HG03565 (cell line): Measurements from ENCODE around the gene PDGFRA.

Experiments
- ATAC-seq: cut with Tn5 transposase; IDR thresholded peaks from one replicate; pipeline ENCODE4 v1.9.1; 2021; ENCODE audit warnings: mild to moderate bottlenecking, moderate library complexity; ENCODE audit not compliant: unreplicated experiment

Gene PDGFRA

DNA sequence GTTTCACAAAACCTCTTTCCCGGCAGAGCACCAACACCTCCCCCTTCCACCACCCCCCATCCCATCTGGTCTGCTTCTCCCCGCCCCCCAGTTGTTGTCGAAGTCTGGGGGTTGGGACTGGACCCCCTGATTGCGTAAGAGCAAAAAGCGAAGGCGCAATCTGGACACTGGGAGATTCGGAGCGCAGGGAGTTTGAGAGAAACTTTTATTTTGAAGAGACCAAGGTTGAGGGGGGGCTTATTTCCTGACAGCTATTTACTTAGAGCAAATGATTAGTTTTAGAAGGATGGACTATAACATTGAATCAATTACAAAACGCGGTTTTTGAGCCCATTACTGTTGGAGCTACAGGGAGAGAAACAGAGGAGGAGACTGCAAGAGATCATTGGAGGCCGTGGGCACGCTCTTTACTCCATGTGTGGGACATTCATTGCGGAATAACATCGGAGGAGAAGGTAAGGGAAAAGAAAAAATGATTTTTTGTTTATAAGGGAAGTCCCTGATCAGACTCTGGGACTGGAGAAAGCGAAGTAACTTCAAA is at the start of gene PDGFRA:
Gene PDGFRA (plus strand): TSS at position 333 of the 541 bp plus-strand sequence. CDS start 29,476 bp downstream, outside the sequence.
- no peak for ATAC-seq

DNA sequence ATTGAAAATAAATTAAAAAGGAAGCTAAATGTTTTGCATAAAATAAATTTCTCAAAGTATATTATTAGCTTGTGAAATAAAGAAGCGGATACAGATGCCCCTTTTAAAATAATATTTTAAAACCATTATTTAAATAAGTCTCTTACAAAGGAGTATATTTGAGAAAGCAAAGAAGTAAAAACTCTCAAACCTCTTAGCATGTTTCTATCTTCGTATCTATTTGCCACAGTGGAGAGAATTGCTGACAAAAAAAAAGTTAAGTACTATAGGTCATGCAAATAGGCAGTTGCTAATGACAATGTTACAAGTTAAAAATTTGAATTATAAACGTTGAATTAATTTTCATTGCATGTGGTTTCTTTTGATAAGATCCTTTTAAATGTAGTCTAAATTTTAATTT is 44.5 kb upstream of the PDGFRA start:
- ATAC-seq, result no peak

DNA sequence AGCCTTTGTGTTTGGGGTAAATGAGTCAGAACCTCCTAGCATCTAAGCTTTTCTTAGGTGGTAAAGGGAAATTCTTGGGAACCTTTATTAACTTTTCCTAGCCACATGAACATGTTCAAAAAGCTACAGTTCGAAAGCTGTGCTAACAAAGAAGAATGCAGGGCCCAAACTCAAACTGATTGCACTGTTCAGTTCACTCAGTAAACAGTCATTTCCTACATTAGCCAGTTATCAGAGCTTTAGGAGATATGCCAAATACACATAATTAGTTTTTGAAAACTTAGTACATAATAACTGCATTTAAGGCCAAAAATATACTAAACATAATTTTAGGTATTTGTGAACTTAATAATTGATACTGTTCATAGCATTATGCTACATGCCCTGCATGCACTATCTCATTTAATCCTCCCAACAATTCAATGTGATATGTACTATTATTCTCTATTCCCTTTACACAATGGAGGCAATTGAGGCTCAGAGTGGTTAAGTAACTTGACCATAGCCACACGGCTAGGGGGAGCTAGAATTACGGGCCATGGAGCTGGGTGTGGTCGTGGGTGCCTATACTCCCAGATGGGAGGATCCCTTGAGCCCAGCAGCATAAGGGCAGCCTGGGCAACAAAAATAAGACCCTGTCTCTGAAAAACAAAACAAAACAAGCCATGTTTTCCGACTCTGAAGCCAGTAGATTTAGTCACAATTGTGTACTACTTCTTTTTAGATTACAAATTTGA is 43.9 kb upstream of the PDGFRA start:
- no peak for ATAC-seq

DNA sequence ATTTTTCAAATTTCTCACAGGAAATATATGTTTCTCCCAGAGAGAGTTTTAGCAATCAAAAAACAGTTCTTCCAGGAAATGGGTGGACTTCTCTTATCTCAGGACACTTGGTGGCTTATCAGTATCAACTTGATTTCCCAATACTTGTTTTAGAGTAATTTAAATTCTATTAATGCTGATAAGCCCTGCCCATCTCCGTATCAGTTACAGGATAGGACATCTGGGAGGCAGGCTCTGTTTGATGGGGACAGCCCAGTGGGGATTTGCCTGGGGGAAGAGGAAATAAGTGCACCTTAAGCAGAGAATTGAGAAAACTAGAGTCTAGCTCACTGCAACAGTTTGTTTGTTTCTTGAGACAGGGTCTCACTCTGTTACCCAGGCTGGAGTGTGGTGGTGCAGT is 43.2 kb upstream of the PDGFRA start:
- ATAC-seq, result no peak

DNA sequence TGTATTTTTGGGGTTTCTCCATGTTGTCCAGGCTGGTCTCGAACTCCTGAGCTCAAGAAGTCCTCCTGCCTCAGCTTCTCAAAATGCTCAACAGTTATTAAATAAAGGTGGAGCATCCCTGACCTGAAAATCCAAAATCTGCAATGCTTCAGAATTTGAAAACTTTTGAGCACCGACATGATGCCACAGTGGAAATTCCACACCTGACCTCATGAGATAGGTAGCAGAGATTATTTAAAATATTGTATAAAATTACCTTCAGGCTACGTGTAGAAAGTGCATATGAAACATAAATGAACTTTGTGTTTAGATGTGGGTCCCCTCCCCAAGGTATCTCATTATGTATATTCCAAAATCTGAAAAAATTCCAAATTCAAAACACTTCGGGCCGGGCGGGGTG is 42.7 kb upstream of the PDGFRA start:
- no peak for ATAC-seq

DNA sequence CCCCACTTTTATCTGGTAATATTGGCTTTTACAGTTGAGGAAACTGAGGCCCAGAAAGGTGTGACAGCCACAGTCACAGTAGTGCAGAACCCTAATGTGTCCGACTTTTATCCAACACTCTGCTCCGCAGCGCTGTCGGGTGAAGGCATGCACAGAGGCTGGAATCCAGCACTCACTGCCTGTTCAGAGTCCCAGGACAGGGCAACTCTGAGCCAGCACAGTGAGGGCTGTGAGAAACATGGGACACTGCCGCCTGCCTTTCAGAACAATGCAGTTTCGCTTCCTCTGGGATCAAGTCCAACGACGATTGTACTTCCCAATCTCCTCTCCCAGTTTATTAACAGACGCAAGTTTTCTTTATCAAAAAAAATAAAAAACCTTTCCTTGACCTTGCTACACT is 41.9 kb upstream of the PDGFRA start:
- ATAC-seq, result no peak

DNA sequence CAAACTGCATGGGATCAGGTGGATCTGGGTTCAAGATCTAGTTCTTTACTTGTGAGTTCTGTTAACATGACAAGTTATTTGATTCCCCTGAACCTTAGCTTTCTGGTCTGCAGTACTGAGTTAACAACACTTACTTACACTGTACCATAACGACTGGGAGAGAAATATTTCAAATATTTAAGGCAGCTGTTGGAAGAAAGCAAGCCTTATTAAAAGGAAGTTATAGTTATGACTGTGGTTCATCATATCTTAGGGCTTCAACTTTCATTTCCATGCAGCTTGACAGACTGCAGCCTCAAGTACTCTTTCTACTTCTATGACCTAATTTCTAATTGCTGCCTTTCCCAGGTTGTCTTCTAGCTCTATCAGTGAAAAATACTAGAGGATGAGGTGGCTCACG is 40.0 kb upstream of the PDGFRA start:
- ATAC-seq, result no peak

DNA sequence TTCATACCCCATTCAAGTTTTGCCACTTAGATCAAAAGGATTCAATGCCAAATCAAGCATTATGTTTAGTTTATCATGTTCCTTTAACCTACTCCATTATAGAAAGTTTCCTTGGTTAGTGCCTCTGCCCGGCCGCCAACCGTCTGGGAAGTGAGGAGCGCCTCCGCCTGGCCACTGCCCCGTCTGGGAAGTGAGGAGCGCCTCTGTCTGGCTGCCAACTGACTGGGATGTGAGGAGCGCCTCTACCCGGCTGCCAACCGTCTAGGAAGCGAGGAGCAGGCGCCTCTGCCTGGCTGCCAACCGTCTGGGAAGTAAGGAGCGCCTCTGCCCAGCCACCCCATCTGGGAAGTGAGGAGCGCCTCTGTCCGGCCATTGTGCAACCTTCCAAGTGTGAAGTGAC is 36.3 kb upstream of the PDGFRA start:
- ATAC-seq, result no peak

DNA sequence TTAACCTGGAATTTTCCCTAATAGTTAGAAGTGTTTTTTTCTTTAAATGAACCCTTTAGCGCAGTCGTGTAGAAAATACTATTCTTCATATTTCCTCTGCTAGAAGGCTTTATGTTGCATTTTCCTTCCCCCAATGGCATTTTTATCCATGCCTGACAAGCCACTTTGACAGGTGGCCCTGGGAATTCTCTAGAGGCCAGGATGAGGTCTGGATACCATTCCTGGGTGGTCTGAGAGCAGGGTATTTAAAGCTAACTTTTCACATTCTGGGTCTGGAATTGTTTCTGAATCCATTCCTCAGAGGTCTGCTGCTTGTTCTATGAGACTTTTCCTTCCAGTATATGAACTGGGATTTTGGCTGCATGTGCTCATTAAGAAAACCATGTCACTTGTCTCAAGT is 31.2 kb upstream of the PDGFRA start:
- ATAC-seq, result no peak

DNA sequence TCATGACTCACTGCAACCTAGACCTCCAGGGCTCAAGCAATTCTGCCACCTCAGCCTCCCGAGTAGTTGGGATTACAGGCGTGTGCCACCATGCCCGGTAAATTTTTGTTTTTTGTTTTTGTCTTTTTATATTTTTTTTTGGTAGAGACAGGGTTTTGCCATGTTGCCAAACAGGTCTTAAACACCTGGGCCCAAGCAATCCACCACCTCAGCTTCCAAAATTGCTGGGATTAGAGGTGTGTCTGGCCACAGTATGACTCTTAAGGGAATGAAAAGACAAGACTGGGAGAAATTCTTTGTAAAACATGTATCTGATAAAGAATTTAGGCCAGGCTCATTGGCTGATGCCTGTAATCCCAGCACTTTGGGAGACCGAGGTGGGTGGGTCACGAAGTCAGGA is 29.2 kb upstream of the PDGFRA start:
- no peak for ATAC-seq

DNA sequence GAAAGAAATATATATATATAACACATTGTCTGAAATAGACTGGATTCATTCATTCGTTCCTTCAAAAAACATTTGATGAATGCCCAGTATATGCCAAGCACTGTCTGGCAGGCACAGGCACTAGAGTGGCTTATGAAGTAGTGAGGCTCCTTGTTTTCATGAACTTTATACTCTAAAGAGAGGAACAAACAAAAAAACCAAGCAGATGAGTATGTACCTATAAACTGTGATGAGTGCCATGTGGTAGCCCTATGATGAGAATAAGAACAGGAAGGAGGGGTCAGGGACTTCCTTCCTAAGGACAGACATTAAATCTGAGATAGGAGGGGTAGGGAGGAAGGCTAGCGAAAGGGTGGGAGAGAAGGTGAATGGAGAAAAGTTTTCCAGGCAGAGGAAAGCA is 19.5 kb upstream of the PDGFRA start:
- ATAC-seq, result no peak

DNA sequence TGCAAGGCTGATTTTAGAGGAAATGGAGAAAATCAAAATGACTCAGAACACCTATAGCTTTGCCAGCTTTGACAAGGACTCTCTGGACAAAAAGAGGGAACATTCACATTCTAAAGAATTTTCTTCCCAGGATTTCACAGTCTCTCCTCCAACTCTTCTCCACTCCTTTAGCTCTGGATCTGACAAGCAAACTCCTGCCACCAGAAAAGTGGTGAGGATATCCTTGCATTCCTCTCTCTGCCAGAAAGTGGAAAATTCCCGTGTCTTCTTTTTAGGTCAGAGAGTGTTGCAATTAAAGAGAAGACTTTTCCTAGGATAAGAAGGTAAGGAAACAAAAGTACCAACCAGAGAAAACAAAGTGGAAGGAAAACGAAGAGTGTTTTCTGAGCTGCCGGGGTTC is 16.1 kb upstream of the PDGFRA start:
- ATAC-seq, result no peak

DNA sequence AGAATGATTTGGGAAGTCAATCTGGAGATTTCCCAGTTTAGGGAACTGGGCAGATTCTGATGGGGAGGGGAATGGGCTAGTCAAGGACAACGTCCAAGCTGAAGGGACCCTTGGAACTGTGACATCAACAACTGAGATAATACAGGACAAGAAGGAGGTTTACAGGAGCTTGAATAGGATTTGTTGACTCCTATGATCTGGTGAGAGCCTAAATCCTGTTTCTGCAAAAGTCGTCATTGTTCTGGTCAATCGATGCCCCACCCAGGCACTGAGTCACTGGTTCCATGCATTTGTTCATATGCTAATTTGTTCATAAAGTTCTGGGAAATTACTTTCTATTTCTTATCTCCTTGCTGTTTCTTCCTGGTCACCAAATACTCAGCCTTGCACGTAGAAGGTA is 15.3 kb upstream of the PDGFRA start:
- ATAC-seq, result no peak

DNA sequence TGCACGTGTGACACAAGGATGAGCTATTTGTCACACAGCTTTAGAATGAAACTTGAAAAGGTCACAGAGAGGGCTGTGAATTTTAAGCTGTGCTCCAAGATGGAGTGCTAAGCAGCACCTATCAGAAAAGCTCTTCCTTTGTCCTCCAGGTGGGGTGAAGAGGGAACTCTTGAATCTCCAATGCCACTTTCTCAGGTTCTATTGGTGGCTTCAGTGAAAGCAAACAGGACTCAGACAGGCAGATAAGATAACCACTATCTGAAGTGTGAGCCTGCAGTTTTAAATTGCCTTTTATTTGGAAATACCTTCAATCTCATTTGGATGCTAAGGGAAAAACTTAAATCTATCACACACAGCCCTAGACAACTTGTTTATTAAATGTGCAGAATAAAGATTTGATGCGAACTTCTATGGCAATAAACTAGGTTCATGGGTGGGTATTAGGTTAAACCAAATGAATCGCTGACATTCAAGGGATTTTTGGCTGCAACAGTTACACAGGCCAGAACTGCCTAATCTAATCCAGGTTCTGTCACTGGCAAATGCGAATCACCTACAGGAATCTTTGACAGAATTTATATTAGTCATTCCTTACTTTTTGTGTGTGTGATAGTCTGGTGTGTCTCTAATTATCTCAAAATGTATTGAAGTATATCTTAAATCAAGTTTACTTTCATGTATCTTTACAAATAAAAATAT is 13.6 kb upstream of the PDGFRA start:
- ATAC-seq, result no peak

DNA sequence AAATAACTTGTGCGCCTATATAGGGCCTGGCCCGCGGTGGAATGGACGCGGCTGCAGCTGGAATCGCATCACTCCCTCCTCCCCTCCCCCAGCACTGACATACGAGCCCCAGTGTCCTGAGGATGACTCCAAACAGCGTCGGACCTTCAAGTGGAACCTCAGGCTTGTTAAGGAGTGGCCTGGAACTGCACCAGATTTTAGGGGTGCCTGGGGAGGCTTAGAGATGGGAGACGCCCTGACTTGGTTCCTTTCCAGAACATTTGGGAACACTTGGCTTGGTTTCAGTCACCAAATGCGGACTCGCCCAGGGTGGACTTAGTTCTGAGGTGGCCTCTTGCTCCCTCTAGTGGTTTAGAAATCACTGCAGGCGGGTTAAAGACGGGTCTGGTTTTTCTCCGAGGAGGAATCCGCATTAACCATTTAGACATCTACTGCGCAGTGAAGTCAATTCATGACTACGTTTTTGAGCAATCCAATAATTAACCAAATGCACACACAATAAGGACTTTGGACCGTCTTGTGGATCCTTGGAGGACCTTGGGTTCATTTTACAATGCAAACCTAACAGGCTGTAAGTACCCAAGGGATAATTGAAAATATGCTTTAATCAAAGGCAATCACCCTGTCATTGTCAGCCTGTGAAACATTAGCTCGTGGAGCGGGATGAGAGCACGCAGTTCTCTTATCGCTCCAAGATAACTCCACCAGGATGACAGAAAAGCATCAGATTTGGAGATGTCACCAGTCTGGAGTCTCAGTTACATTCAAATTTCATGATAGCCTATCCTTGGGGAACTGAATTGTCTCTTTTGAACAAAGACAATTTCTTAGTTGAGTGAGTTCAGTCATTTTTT is 11.2 kb upstream of the PDGFRA start:
- ATAC-seq, result peak; percentile 51

DNA sequence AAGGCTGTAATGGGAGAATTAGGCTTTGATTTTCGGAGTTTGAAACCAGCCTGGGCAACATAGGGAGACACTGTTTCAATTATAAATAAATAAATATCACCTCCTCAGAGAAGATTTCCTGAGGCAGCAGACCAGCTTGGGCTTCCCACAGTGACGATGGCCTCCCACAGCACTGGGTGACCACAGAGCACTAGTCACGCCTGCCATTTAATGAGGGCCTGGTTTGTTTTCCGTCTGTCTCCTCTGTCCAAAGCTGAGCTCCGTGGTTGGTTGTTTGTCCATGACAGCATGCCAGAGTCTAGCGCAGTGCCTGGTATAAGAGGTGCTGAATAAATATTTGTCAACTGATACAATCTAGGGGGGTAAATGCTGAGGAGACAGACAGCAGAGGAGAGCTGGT is 10.4 kb upstream of the PDGFRA start:
- no peak for ATAC-seq

DNA sequence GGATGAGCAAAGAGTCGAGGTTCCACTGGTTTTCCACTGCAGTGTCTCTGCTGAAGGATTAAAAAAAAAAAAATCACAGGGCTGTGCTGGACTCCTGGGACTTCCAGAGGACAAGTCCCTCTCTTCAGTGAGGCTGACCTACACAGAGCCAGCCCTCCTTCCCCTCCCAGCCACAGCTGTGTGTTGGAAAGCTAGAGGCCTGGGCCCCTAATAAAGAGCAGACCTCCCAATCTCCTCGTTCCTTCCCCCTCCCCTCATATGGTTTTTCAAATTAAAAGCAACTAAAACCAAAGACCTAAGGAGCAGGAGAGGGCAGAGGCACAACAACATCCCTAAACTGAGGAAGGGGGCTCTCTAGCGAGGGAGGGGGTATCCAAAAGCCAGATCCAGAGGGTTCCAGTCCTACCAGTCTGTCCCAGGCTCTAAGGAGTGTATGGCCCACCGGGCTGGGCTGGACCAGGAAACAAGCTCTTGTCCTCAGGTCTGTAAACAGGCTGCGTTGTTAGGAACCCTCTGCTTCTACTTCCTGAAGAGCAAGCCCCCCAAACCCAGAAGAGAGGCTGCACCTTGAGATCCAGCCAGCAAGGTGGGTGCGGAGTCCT is 4.0 kb upstream of the PDGFRA start:
- no peak for ATAC-seq

DNA sequence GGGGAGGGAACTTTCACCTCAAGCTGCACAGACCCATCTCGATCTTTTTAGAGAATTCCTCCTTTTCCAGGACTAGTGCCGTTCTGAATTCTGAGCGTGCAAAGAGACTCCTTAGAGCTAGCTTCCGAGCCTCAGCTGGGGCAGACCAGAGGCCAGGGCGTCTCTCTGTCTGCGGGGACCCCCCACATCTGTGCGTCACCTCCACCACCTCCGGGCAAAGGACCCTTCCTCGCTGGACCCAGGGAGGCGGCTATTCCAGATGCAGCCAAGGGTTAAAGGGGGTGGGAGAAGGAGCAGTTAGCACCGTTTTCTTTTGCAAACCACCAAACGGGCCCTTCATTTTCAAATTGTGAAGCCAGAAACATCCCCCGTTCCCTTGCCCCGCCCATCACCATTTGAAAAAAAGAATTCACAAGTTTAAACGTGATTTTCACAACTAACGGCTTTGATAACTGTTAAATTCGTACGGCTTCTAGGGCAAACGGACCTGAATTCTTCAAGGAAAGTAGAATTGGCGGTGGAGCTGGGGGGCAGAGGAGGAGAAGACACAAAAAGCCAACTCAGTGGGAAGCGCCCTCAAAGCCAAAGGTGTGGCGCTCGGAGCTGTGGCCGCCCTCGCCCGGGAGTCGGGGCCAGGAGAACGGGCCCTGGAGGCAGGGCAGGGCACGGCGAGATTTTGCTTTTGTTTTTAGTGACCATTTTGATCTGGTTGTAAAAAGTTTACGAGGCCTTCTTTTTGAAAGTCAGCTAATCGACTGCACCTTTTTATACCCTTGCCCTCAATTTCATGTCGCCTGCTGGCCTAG is 3.3 kb upstream of the PDGFRA start:
- no peak for ATAC-seq

DNA sequence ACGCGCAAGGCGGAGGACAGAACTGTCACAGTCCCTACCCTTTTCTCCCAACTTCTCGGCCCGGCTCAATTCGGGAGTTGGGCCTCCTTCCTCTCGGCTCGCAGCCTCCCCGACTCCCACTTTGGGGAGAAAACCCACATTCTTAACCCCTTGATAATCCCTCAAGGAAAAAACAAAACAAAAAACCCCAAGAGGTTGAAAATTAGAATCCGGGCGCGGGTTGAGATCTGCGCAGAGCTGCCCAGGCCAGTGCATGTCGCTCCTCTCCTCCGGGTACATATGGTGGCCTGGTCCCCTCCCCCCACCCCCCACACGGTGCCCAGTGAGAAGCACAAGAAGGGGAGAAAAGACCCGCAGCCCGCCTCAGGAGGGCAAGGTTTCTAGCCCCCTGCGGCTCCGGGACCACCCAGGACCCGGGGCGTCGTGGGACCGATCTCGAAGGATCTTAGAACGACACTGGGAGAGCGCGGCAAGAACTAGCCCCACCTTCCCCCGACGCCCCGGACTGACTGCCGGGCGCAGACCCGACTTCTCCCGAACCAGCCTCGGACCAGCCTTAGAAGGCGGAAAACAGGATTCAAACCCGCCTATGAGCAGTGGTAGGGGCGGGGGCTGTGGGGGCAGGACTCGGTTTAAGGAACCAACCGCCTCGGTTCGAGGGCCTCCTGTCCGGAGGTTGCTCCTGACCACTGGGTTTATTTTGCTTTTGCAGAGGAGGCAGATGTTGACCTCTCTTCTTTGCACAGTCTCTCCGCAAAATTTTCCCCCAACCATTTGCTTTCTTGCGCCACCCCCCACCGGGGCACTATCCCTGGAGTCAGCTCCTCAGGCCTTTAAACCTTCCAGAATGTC is 2.5 kb upstream of the PDGFRA start:
- no peak for ATAC-seq
